GM18499 (cell line): ENCODE measurements around the gene TMTC4.
A peak's percentile ranks its signal among the peaks of the same experiment; 100 is the strongest.
"Not testable (repeated sequence)": the region's sequence is repeated elsewhere in the genome, so short reads cannot be mapped to it uniquely, and the experiment has no call there.

ENCODE experiments used
- ATAC-seq: cut with Tn5 transposase; IDR thresholded peaks from one replicate; pipeline ENCODE4 v1.9.1; 2021; ENCODE audit warnings: moderate number of reproducible peaks; ENCODE audit not compliant: insufficient read depth, unreplicated experiment

Gene TMTC4

GRCh38 chr13:100594255-100594654, 80.3 kb downstream of the TMTC4 start:
- no peak for ATAC-seq

GRCh38 chr13:100589178-100589725, 85.3 kb downstream of the TMTC4 start:
- ATAC-seq: no peak

GRCh38 chr13:100588331-100589177, 86.0 kb downstream of the TMTC4 start, which contains the start of gene GGACT:
TSS of gene GGACT (minus strand) at chr13:100588789. CDS start at chr13:100532591, 56,198 bp downstream.
- peak; percentile 88 for ATAC-seq

- no peak for ATAC-seq
Measured at GRCh38 chr13:100584896-100585295, 89.7 kb downstream of the TMTC4 start.

GRCh38 chr13:100581504-100581903, 93.1 kb downstream of the TMTC4 start:
- ATAC-seq: no peak

- ATAC-seq: no peak
Measured at GRCh38 chr13:100581030-100581429, 93.6 kb downstream of the TMTC4 start.

GRCh38 chr13:100580045-100580444, 94.5 kb downstream of the TMTC4 start:
- ATAC-seq: no peak

GRCh38 chr13:100577239-100577638, 97.4 kb downstream of the TMTC4 start:
- ATAC-seq: not testable (repeated sequence)

- ATAC-seq: peak; percentile 93
Measured at GRCh38 chr13:100573121-100573520, 101.5 kb downstream of the TMTC4 start.

- no peak for ATAC-seq
Measured at GRCh38 chr13:100566543-100566942, 108.1 kb downstream of the TMTC4 start.

- ATAC-seq: no peak
Measured at GRCh38 chr13:100565286-100565685, 109.3 kb downstream of the TMTC4 start.

GRCh38 chr13:100564444-100565223, 110.0 kb downstream of the TMTC4 start:
- ATAC-seq: no peak

GRCh38 chr13:100563779-100564178, 110.8 kb downstream of the TMTC4 start:
- no peak for ATAC-seq

GRCh38 chr13:100561599-100562204, 112.9 kb downstream of the TMTC4 start:
- ATAC-seq: no peak

GRCh38 chr13:100561158-100561499, 113.5 kb downstream of the TMTC4 start:
- ATAC-seq: no peak

GRCh38 chr13:100560498-100561157, 114.0 kb downstream of the TMTC4 start:
- ATAC-seq: no peak

GRCh38 chr13:100559886-100560285, 114.7 kb downstream of the TMTC4 start:
- no peak for ATAC-seq
